Measurements from ENCODE around the gene APBA1. TPM values are rescaled to one million over a fixed set of nuclear protein-coding genes. Genes with fewer than 3 reads are reported as not detected.
A peak's percentile ranks its signal among the peaks of the same experiment; 100 is the strongest.

APBA1 gene
- polyA plus RNA-seq, 1 of the 3 experiments (the other 2 are of a cell fraction), result 3.1 TPM

DNA sequence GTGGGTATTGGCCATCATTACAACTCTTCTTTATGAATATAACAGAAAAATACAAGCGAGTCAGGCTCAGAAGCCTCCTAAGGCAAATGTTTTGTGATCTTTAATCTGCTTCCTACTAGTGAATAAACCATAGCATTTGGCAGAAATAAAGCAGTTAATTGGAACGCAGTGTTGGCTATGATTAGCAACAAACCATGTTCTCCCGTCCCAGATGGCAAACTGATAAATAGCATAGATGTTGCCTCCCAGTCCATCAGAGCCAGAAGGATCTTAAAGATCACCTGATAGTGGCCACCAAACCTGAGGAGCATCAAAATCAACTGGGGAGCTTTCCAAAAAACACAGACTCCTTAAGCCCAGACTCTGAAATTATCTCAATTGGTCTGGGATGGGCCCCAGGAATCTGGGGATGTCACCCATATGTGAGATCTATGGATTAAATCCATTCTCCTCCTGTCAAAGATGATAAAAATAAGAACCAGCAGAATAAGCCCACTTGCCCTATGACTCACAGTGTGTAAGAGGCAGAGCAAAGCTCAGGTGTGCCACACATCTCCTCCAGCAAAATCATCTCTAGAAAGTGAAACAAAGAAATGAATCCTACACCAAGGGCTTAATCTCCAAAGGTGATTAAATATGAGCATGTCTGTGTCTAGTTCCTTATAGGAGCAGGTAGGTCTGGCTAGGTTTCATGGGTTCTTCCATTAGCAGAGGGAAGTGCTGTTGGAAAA, 50.3 kb downstream of the APBA1 start:
- no peak overlapping the region for H3K27ac ChIP-seq (ENCODE audit: low read depth in 2 of 2, low read length in 1 of 2)
- DNase-seq, result no peak
- no peaks in the 10 kb centered on the region for H3K79me2 ChIP-seq (ENCODE audit: insufficient read depth)
- H3F3A ChIP-seq (replicated peaks; ENCODE audit: insufficient read depth), result no peaks in the 10 kb centered on the region
- no peaks in the 10 kb centered on the region for H3K9me2 ChIP-seq
- ChIA-PET CTCF (no interaction called here), POLR2A (no interaction called here)
- no peak overlapping the region for H3K4me3 ChIP-seq (ENCODE audit: low read depth in 2 of 2, low read length in 1 of 2)
- H2AFZ ChIP-seq (ENCODE audit: low read depth), result no peak overlapping the region
- WGBS (ENCODE audit: low lambda C conversion rate), result 64% methylated on average over 3 of the region's 3 CpGs
- H3K4me2 ChIP-seq, result no peak overlapping the region
- H4K20me1 ChIP-seq (ENCODE audit: insufficient read depth), result no peaks in the 10 kb centered on the region
- no peaks in the 10 kb centered on the region for H3K9me3 ChIP-seq
- TF ChIP-seq FOSL2 (IDR thresholded peaks at IDR 0.05; ENCODE audit: borderline replicate concordance, low read depth), result no peak
- no peak for TF ChIP-seq SIN3A (IDR thresholded peaks at IDR 0.05; ENCODE audit: borderline replicate concordance, low read depth, low read length)
- no peak for TF ChIP-seq ELF1 (IDR thresholded peaks at IDR 0.05)
- no peak for TF ChIP-seq TAF1 (IDR thresholded peaks at IDR 0.05; ENCODE audit: borderline replicate concordance, low read depth, low read length)
- TF ChIP-seq GATA2 (CRISPR knock-in tag; IDR thresholded peaks at IDR 0.05), result no peak
- TF ChIP-seq POLR2AphosphoS5 (IDR thresholded peaks at IDR 0.05; ENCODE audit: low read depth, low read length), result no peak
- peak; percentile 61 for TF ChIP-seq TCF12 (IDR thresholded peaks at IDR 0.05)
- no peak for TF ChIP-seq YY1 (IDR thresholded peaks at IDR 0.05; ENCODE audit: low read depth)
- TF ChIP-seq, protein P1, sequence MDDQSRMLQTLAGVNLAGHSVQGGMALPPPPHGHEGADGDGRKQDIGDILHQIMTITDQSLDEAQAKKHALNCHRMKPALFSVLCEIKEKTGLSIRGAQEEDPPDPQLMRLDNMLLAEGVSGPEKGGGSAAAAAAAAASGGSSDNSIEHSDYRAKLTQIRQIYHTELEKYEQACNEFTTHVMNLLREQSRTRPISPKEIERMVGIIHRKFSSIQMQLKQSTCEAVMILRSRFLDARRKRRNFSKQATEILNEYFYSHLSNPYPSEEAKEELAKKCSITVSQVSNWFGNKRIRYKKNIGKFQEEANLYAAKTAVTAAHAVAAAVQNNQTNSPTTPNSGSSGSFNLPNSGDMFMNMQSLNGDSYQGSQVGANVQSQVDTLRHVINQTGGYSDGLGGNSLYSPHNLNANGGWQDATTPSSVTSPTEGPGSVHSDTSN (IDR thresholded peaks at IDR 0.05), result peak; percentile 43
- TF ChIP-seq, protein P2, sequence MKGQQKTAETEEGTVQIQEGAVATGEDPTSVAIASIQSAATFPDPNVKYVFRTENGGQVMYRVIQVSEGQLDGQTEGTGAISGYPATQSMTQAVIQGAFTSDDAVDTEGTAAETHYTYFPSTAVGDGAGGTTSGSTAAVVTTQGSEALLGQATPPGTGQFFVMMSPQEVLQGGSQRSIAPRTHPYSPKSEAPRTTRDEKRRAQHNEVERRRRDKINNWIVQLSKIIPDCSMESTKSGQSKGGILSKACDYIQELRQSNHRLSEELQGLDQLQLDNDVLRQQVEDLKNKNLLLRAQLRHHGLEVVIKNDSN (IDR thresholded peaks at IDR 0.05; ENCODE audit: borderline replicate concordance, low read depth), result no peak
- TF ChIP-seq JUND (IDR thresholded peaks at IDR 0.05), result 0 out of 2 replicates have a peak, but pooled peaks have one; percentile 10
- TF ChIP-seq RCOR1 (IDR thresholded peaks at IDR 0.05; ENCODE audit: low read length), result no peak
- no peak for TF ChIP-seq RAD21 (IDR thresholded peaks at IDR 0.05; ENCODE audit: low read length)
- TF ChIP-seq, protein P3, sequence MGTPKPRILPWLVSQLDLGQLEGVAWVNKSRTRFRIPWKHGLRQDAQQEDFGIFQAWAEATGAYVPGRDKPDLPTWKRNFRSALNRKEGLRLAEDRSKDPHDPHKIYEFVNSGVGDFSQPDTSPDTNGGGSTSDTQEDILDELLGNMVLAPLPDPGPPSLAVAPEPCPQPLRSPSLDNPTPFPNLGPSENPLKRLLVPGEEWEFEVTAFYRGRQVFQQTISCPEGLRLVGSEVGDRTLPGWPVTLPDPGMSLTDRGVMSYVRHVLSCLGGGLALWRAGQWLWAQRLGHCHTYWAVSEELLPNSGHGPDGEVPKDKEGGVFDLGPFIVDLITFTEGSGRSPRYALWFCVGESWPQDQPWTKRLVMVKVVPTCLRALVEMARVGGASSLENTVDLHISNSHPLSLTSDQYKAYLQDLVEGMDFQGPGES (IDR thresholded peaks at IDR 0.05; ENCODE audit: low read depth, low read length), result no peak
- TF ChIP-seq TEAD4 (IDR thresholded peaks at IDR 0.05; ENCODE audit: borderline replicate concordance, insufficient read depth), result no peak
- TF ChIP-seq, protein P4, sequence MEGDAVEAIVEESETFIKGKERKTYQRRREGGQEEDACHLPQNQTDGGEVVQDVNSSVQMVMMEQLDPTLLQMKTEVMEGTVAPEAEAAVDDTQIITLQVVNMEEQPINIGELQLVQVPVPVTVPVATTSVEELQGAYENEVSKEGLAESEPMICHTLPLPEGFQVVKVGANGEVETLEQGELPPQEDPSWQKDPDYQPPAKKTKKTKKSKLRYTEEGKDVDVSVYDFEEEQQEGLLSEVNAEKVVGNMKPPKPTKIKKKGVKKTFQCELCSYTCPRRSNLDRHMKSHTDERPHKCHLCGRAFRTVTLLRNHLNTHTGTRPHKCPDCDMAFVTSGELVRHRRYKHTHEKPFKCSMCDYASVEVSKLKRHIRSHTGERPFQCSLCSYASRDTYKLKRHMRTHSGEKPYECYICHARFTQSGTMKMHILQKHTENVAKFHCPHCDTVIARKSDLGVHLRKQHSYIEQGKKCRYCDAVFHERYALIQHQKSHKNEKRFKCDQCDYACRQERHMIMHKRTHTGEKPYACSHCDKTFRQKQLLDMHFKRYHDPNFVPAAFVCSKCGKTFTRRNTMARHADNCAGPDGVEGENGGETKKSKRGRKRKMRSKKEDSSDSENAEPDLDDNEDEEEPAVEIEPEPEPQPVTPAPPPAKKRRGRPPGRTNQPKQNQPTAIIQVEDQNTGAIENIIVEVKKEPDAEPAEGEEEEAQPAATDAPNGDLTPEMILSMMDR (IDR thresholded peaks at IDR 0.05), result no peak
- H3K27me3 ChIP-seq (ENCODE audit: insufficient read depth), result no peaks in the 10 kb centered on the region
- no peak overlapping the region for H3K9ac ChIP-seq
- no peaks in the 10 kb centered on the region for H3K36me3 ChIP-seq (replicated peaks in 1 of 2; ENCODE audit: control insufficient read depth in 1 of 2, insufficient read depth in 2 of 2, low read length in 1 of 2)
- no peaks in the 10 kb centered on the region; a peak in 1 of 4 replicates for H3K4me1 ChIP-seq (ENCODE audit: control insufficient read depth in 1 of 2, insufficient read depth in 2 of 2, low read depth in 1 of 2, low read length in 1 of 2)
